Rectal smooth muscle tissue (tissue), 1 donor: ENCODE results near the gene ADAMTS19.

Experiments
- H3K27ac ChIP-seq: one replicate; pipeline ENCODE4 v1.7.0; 2013; ENCODE audit warnings: low read depth, low read length, inconsistent platforms
- H3K27me3 ChIP-seq: one replicate; pipeline ENCODE4 v1.7.0; 2013; ENCODE audit warnings: low read length; ENCODE audit not compliant: control insufficient read depth, insufficient read depth
- H3K36me3 ChIP-seq: one replicate; pipeline ENCODE4 v1.7.0; 2013; ENCODE audit warnings: low read length; ENCODE audit not compliant: control insufficient read depth, insufficient read depth
- H3K4me1 ChIP-seq: one replicate; pipeline ENCODE4 v1.7.0; 2013; ENCODE audit warnings: low read length; ENCODE audit not compliant: control insufficient read depth, insufficient read depth
- H3K4me3 ChIP-seq: one replicate; pipeline ENCODE4 v1.7.0; 2013; ENCODE audit warnings: low read length
- H3K9ac ChIP-seq: one replicate; pipeline ENCODE4 v1.7.0; 2013; ENCODE audit warnings: low read length

Gene ADAMTS19

DNA sequence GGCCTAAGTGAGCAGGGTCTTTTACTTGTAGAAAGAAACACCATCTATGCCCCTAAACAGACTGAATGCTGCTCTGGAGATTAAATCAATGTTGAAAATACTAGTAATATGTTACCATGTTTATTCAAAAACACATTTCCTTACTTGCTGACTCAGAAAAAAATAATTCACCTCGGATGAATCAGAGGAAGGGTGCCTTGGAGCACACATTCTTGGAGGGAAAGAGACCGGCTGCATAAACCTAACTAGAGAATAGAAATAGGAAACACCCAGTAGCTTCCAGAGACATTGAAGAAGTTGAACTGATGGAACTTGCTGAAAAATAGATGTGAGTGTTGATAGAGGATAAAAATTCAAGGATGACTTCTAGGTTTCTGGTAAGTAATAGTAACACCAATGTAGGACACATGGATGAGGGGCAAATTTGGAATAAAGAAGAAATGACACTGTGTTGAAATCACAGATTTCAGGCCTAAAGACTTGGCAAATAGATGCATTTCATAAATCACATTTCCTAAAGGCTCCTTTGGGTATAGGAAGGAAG lies 210.9 kb downstream of the ADAMTS19 start:
- Histone ChIP-seq H3K36me3 (no peaks in the 10 kb centered on the region), H3K4me1 (no peaks in the 10 kb centered on the region), H3K27ac (no peak overlapping the region), H3K27me3 (no peaks in the 10 kb centered on the region), H3K4me3 (no peak overlapping the region), H3K9ac (no peak overlapping the region)

DNA sequence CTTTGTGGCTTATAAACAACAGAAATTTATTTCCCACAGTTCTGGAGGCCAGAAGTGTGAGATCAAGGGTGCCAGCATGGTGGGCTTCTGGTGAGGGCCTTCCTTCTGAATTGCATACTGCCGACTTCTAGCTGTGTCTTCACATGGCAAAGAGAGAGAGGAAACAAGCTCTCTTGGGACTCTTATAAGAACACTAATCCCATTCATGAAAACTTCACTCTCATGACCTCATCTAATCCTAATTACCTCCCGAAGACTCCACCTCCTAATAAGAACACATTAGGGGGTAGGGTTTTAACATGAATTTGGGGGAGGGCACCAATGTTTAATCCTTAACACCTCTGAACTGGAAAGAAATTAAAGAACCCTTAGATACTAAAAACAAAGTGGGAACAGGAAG lies 211.9 kb downstream of the ADAMTS19 start:
- no peak overlapping the region for H3K27ac ChIP-seq
- H3K9ac ChIP-seq, result no peak overlapping the region
- H3K4me1 ChIP-seq, result no peaks in the 10 kb centered on the region

DNA sequence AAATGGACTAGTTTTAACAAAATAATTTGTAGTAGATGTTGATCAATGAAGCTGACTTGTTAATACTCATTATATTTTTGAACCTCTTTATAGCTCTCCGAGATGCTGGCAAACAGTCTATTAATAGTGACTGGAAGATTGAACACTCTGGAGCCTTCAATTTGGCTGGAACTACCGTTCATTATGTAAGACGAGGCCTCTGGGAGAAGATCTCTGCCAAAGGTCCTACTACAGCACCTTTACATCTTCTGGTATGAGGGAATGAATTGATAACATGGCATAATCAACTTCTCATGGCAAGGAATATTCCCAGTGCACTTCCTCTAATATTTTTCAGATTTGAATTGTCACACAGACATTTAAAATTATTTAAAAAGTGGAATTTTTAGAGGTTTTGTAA lies 219.6 kb downstream of the ADAMTS19 start:
- Histone ChIP-seq H3K4me3 (no peak overlapping the region), H3K27ac (no peak overlapping the region), H3K36me3 (no peaks in the 10 kb centered on the region), H3K4me1 (no peaks in the 10 kb centered on the region), H3K27me3 (no peaks in the 10 kb centered on the region), H3K9ac (no peak overlapping the region)

More for the DNA sequence above, 211.9 kb downstream of the ADAMTS19 start:
- Histone ChIP-seq H3K36me3 (no peaks in the 10 kb centered on the region), H3K4me3 (no peak overlapping the region), H3K27me3 (no peaks in the 10 kb centered on the region)

DNA sequence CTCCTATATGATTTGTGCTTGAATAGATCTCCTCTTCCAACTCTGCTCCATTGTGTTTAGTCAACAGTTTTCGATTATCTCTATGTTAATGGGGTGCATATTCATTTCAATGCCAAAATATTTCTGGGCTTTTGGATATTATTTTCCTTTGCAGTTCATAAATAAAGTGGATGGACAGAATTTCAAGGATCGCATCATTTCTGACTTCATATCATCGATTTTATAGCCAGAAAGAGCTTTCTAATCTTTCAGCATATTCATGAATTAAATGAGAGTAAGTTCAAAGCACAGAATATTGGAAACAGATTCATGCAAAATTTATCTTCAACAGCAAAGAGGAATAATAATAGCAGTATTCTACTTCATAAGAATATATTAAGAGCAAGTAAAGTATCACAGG lies 227.8 kb downstream of the ADAMTS19 start:
- no peaks in the 10 kb centered on the region for H3K4me1 ChIP-seq
- H3K4me3 ChIP-seq, result no peak overlapping the region
- no peaks in the 10 kb centered on the region for H3K36me3 ChIP-seq
- H3K27ac ChIP-seq, result no peak overlapping the region
- H3K9ac ChIP-seq, result no peak overlapping the region
- no peaks in the 10 kb centered on the region for H3K27me3 ChIP-seq

DNA sequence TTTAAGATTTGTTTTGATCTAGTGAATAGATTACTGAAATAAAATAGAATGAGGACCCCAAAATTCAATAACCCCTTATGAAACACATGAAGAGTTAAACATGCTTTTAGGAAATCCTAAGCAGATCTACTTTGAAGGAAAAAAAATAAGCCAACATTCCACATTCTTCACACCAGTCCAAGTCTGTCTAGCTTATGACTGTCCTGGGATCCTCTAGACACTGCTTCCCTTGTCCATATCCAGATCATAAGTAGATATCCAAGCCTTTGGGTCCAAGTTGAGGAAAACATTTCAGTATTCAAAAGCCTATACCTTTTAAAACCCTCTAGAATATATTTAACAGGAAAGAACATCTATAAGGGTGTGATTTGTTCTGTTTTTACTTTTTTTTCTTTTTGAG lies 228.9 kb downstream of the ADAMTS19 start:
- no peaks in the 10 kb centered on the region for H3K4me1 ChIP-seq
- H3K27me3 ChIP-seq, result no peaks in the 10 kb centered on the region
- H3K9ac ChIP-seq, result no peak overlapping the region
- H3K27ac ChIP-seq, result no peak overlapping the region
- no peak overlapping the region for H3K4me3 ChIP-seq
- H3K36me3 ChIP-seq, result no peaks in the 10 kb centered on the region

GRCh38 chr5:129691220-129691619 lies 231.1 kb downstream of the ADAMTS19 start:
- Histone ChIP-seq H3K27me3 (no peaks in the 10 kb centered on the region), H3K9ac (no peak overlapping the region), H3K4me1 (no peaks in the 10 kb centered on the region)

GRCh38 chr5:129696636-129697035 lies 236.5 kb downstream of the ADAMTS19 start:
- Histone ChIP-seq H3K4me1 (no peaks in the 10 kb centered on the region), H3K4me3 (no peak overlapping the region), H3K9ac (no peak overlapping the region), H3K36me3 (no peaks in the 10 kb centered on the region), H3K27me3 (no peaks in the 10 kb centered on the region), H3K27ac (no peak overlapping the region)

More at GRCh38 chr5:129691220-129691619, 231.1 kb downstream of the ADAMTS19 start:
- H3K4me3 ChIP-seq, result no peak overlapping the region
- no peak overlapping the region for H3K27ac ChIP-seq
- H3K36me3 ChIP-seq, result no peaks in the 10 kb centered on the region

GRCh38 chr5:129698661-129699060 lies 238.6 kb downstream of the ADAMTS19 start:
- H3K36me3 ChIP-seq, result no peaks in the 10 kb centered on the region
- H3K4me1 ChIP-seq, result no peaks in the 10 kb centered on the region
- no peak overlapping the region for H3K27ac ChIP-seq
- H3K27me3 ChIP-seq, result no peaks in the 10 kb centered on the region
- no peak overlapping the region for H3K9ac ChIP-seq
- no peak overlapping the region for H3K4me3 ChIP-seq

DNA sequence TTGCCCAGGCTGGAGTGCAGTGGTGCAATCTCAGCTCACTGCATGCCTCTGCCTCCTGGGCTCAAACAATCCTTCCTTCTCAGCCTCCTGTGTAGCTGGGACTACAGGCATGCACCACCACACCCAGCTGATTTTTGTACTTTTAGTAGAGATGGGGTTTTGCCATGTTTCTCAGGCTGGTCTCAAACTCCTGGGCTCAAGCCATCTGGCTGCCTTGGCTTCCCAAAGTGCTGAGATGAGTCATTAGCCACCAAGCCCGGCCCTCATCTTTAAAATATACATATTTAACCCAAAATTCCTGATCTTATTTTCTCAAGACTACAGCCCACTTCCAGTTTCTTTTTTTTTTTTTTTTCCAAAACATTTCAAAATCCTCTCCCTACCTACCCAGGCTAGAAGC lies 256.1 kb downstream of the ADAMTS19 start:
- Histone ChIP-seq H3K4me3 (no peak overlapping the region), H3K4me1 (peaks cover 2% of the 10 kb centered on the region), H3K36me3 (no peaks in the 10 kb centered on the region), H3K27me3 (no peaks in the 10 kb centered on the region), H3K9ac (no peak overlapping the region), H3K27ac (no peak overlapping the region)

GRCh38 chr5:129716651-129717050 lies 256.6 kb downstream of the ADAMTS19 start:
- Histone ChIP-seq H3K36me3 (no peaks in the 10 kb centered on the region), H3K27me3 (no peaks in the 10 kb centered on the region), H3K9ac (no peak overlapping the region), H3K4me1 (peaks cover 2% of the 10 kb centered on the region), H3K4me3 (no peak overlapping the region), H3K27ac (no peak overlapping the region)

GRCh38 chr5:129717751-129718310 lies 257.7 kb downstream of the ADAMTS19 start:
- Histone ChIP-seq H3K27ac (no peak overlapping the region), H3K4me1 (peaks cover 2% of the 10 kb centered on the region), H3K9ac (no peak overlapping the region), H3K36me3 (no peaks in the 10 kb centered on the region), H3K4me3 (no peak overlapping the region), H3K27me3 (no peaks in the 10 kb centered on the region)

DNA sequence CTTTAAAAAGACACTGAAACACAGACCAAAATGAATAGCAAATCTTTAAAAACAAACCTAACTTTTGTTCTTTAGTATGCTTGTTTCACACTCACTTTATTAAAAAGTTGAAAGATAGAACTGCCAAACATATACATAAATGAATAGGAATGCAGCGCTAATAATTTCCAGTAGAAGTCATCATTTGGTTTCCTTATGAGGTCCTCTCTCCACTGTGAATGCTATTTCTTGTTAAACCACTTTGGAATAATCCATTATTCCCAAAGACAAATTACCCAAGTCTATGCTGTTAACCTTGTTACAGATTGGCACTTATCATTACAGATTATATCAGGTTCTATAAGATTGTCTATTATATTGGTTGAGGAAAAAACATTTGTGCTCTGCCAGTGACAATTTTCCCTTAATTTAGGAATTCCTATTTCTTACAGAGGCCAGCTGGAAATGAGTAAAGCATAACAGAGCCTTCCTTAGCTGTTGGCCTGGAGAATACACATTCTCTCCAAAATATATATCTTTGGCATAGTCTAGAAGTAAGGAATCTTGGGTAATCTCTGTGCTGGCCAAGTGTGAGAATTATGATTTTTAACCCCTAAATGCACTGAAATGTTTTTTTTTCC lies 258.5 kb downstream of the ADAMTS19 start:
- Histone ChIP-seq H3K4me1 (peaks cover 2% of the 10 kb centered on the region), H3K27me3 (no peaks in the 10 kb centered on the region), H3K27ac (no peak overlapping the region), H3K9ac (no peak overlapping the region), H3K36me3 (no peaks in the 10 kb centered on the region), H3K4me3 (no peak overlapping the region)

DNA sequence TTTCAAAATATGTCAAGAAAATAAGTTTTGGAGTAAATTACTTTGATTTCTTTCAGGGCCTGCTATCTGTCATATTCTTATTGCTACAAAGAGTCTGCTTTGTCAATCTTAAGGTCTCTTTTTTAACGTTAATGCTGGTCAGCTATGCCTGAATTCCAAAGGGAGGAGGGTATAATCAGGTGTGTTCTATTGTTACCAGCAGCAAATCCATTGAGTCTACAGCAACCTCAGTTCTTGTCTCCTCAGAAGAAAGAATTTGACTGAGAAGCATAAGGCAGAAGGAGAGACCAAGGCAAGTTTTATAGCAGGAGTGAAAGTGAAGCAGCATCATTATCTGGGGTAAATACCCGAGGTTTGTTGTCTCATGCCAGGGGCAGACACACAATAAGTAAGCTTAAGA lies 264.1 kb downstream of the ADAMTS19 start:
- Histone ChIP-seq H3K27me3 (no peaks in the 10 kb centered on the region), H3K36me3 (no peaks in the 10 kb centered on the region), H3K4me1 (no peaks in the 10 kb centered on the region), H3K4me3 (no peak overlapping the region), H3K9ac (no peak overlapping the region), H3K27ac (no peak overlapping the region)
